ENCODE measurements around the gene RANGRF.

Gene RANGRF

DNA sequence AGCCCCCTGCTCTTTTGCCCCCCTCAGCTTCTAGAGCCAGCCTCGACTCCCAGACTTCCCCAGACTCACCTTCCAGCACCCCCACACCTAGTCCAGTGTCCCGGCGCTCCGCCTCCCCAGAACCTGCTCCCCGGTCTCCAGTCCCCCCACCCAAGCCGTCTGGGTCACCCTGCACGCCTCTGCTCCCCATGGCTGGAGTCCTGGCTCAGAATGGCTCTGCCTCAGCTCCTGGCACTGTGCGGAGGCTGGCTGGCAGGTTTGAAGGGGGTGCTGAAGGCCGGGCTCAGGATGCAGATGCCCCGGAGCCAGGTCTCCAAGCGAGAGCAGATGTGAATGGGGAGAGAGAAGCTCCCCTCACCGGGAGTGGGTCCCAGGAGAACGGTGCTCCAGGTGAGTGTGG lies 23.8 kb downstream of the RANGRF start:
- no peak for DNase-seq (ENCODE audit: low spot score)
- POLR2A ChIA-PET (ENCODE audit: low non-redundant PET): no interaction called here
- TF ChIP-seq, protein P1, sequence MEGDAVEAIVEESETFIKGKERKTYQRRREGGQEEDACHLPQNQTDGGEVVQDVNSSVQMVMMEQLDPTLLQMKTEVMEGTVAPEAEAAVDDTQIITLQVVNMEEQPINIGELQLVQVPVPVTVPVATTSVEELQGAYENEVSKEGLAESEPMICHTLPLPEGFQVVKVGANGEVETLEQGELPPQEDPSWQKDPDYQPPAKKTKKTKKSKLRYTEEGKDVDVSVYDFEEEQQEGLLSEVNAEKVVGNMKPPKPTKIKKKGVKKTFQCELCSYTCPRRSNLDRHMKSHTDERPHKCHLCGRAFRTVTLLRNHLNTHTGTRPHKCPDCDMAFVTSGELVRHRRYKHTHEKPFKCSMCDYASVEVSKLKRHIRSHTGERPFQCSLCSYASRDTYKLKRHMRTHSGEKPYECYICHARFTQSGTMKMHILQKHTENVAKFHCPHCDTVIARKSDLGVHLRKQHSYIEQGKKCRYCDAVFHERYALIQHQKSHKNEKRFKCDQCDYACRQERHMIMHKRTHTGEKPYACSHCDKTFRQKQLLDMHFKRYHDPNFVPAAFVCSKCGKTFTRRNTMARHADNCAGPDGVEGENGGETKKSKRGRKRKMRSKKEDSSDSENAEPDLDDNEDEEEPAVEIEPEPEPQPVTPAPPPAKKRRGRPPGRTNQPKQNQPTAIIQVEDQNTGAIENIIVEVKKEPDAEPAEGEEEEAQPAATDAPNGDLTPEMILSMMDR (conservative IDR thresholded peaks at IDR 0.05; ENCODE audit: low read depth): no peak
- H3K27ac ChIP-seq: no peak overlapping the region
- CTCF ChIA-PET: interaction anchor here (1.6 kb wide), 1 partner anchor 12 kb away, joined by 3 read pairs; no protein-coding TSS in a partner anchor

DNA sequence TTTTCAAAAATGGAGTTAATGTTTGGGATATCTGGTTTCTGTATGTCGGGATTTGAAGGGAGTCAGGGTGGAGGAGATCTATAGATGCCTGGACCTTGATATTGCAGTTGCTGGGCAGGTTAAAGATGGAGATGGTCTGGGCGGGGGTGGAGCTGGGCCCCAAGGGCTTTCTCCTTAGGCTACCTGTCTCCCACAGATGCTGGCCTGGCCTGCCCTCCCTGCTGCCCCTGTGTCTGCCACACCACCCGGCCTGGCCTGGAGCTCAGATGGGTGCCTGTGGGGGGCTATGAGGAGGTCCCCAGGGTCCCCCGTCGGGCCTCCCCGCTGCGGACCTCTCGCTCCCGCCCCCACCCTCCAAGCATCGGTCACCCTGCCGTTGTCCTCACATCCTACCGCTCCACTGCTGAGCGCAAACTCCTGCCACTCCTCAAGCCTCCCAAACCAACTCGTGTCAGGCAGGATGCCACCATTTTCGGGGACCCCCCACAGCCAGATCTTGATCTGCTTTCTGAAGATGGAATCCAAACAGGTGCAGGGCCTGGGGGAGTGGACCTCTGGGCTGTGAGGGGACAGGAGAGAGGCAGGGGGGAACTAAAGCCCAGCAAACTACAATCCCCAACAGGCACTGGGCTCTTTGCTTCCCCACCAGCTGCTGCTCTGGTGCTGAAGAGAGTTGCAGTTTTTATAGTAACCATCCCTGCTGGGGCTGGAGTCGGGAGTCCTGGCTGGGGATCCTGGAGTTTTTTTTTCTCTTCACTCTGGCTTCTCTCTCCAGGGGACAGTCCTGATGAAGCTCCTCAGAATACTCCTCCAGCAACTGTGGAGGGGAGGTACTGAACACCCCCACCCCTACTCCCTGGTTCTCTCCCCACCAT lies 24.5 kb downstream of the RANGRF start:
- no peak for DNase-seq (ENCODE audit: low spot score)
- no peak overlapping the region for H3K27ac ChIP-seq
- TF ChIP-seq, protein P1 (conservative IDR thresholded peaks at IDR 0.05; ENCODE audit: low read depth): no peak
- ChIA-PET POLR2A (ENCODE audit: low non-redundant PET) (no interaction called here), CTCF (interaction anchor here (0.6 to 1.6 kb wide), 2 partner anchors 12 to 219 kb away, joined by 3 read pairs; no protein-coding TSS in a partner anchor)

DNA sequence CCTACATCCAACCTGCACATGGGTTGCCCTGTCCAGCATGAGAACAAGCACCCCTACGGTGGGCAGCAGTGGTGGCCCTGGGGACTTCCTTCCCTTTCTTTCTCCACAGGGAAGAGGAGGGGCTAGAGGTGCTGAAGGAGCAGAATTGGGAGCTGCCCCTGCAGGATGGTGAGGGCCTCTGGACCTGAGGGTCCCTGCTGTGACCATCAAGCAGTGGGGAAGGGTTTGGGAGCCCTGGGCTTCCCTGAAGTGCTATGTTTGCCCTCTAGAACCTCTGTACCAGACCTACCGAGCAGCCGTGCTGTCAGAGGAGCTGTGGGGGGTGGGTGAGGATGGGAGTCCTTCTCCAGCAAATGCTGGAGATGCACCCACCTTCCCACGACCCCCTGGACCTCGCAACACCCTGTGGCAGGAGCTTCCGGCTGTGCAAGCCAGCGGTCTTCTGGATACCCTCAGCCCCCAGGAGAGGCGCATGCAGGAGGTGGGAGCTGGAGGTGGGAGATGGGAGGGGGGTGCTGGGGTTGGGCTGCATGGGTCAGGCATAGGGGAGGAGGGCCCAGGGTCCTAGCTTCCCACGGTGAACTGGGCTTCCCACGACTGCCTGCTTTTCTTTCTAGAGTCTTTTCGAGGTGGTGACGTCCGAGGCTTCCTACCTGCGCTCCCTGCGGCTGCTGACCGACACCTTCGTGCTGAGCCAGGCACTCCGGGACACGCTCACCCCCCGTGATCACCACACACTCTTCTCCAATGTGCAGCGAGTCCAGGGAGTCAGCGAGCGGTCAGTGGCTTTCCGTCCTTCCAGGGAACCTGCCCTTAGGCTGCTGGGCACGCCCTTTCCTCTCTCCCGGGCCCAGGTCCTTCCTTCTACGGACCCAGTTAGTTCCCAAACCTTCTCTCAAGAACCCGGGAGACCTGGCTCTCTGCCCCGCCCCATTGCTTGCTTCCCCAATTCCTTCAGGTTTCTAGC lies 26.6 kb downstream of the RANGRF start:
- no peak overlapping the region for H3K27ac ChIP-seq
- ChIA-PET POLR2A (ENCODE audit: low non-redundant PET) (interaction anchor here (0.6 kb wide), 1 partner anchor 448 kb away, joined by 4 read pairs; no protein-coding TSS in a partner anchor), CTCF (no interaction called here)
- TF ChIP-seq, protein P1 (conservative IDR thresholded peaks at IDR 0.05; ENCODE audit: low read depth): no peak
- DNase-seq (ENCODE audit: low spot score): no peak

DNA sequence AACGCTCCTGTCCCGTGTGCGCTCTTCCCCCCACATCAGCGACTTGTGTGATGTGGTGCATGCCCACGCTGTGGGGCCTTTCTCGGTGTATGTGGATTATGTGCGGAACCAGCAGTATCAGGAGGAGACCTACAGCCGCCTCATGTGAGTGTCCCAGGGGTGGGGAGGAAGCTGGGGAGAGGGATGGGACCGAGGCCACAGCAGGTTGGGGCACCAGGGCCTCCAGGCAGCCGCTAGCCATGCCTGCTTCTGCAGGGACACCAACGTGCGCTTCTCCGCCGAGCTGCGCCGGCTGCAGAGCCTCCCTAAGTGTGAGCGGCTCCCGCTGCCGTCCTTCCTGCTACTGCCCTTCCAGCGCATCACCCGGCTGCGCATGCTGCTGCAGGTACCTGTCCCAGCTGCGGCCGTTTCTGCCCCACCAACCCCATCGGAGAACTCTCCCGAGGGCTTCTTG lies 27.3 kb downstream of the RANGRF start:
- H3K27ac ChIP-seq: no peak overlapping the region
- CTCF ChIA-PET: no interaction called here
- POLR2A ChIA-PET (ENCODE audit: low non-redundant PET): interaction anchor here (0.6 kb wide), 1 partner anchor 447 kb away, joined by 4 read pairs; no protein-coding TSS in a partner anchor
- no peak for DNase-seq (ENCODE audit: low spot score)
- TF ChIP-seq, protein P1 (conservative IDR thresholded peaks at IDR 0.05; ENCODE audit: low read depth): no peak

DNA sequence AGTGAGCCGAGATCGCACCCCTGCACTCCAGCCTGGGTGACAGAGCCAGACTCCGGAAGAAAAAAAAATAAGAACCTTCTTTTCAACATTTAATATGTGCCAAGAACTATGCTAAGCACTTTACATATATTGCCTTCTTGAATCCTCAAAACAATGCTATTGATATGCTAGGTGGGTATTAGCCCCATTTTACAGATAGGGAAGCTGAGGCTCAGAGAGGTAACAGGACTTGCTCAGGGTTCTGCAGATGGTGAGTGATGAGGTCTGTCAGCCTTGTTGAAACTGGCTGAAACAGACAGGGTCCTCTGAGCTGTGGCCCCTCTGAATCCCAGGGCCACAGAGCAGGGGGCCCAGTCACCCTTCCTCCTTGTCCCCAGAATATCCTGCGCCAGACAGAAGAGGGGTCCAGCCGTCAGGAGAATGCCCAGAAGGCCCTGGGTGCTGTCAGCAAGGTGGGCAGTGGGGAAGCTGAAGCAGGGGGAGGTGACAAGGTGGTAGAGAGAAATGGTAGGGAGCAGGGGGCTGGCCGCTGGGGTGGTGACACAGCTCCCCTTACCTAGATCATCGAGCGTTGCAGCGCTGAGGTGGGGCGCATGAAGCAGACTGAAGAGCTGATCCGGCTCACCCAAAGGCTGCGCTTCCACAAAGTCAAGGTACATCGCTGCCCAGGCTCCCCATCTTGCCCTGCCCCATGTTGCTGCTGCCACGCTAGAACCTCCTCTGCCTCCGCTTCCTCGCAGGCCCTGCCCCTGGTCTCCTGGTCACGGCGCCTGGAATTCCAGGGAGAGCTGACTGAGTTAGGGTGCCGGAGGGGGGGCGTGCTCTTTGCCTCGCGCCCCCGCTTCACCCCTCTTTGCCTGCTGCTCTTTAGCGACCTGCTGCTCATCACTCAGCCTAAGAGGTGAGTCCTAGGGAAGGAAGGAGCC lies 29.8 kb downstream of the RANGRF start:
- POLR2A ChIA-PET (ENCODE audit: low non-redundant PET): no interaction called here
- DNase-seq (ENCODE audit: low spot score): no peak
- TF ChIP-seq, protein P1 (conservative IDR thresholded peaks at IDR 0.05; ENCODE audit: low read depth): no peak
- CTCF ChIA-PET: interaction anchor here (0.6 to 1.2 kb wide), 2 partner anchors 245 to 365 kb away, joined by 3 to 5 read pairs; no protein-coding TSS in a partner anchor
- H3K27ac ChIP-seq: no peak overlapping the region
